ENCODE results near the gene MRPL46. TPM values are rescaled to one million over a fixed set of nuclear protein-coding genes. Genes with fewer than 3 reads are reported as not detected.
"Not testable (repeated sequence)": the region's sequence is repeated elsewhere in the genome, so short reads cannot be mapped to it uniquely, and the experiment has no call there.

The MRPL46 gene
- total RNA-seq, 1 experiment from 2014 or later, result 49.7 TPM

- H3K27me3 ChIP-seq, result no peaks in the 10 kb centered on the region
- DNase-seq, result no peak
- H3K9me3 ChIP-seq, result no peaks in the 10 kb centered on the region
- no peaks in the 10 kb centered on the region for H3K36me3 ChIP-seq
- no peak overlapping the region for H3K4me3 ChIP-seq
Observed at GRCh38 chr15:88487178-88487795, 20.1 kb upstream of the MRPL46 start.

- no peak overlapping the region for H3K4me3 ChIP-seq
- H3K36me3 ChIP-seq, result no peaks in the 10 kb centered on the region
- no peak for DNase-seq
- no peaks in the 10 kb centered on the region for H3K9me3 ChIP-seq
- H3K27me3 ChIP-seq, result no peaks in the 10 kb centered on the region
Observed at GRCh38 chr15:88484682-88485331, 17.6 kb upstream of the MRPL46 start.

- Histone ChIP-seq H3K4me3 (no peak overlapping the region), H3K9me3 (no peaks in the 10 kb centered on the region), H3K36me3 (peaks cover 10% of the 10 kb centered on the region), H3K27me3 (no peaks in the 10 kb centered on the region)
- DNase-seq, result no peak
Observed at GRCh38 chr15:88482263-88482662, 15.1 kb upstream of the MRPL46 start.

- Histone ChIP-seq H3K27me3 (no peaks in the 10 kb centered on the region), H3K36me3 (peaks cover 23% of the 10 kb centered on the region)
- no peak for DNase-seq
Observed at GRCh38 chr15:88480981-88481380, 13.8 kb upstream of the MRPL46 start.

GRCh38 chr15:88479169-88479568, 12.0 kb upstream of the MRPL46 start:
- no peak for DNase-seq
- peaks cover 38% of the 10 kb centered on the region for H3K36me3 ChIP-seq
- no peaks in the 10 kb centered on the region for H3K27me3 ChIP-seq

More at GRCh38 chr15:88480981-88481380, 13.8 kb upstream of the MRPL46 start:
- no peaks in the 10 kb centered on the region for H3K9me3 ChIP-seq
- H3K4me3 ChIP-seq, result no peak overlapping the region

GRCh38 chr15:88477904-88478303, 10.7 kb upstream of the MRPL46 start:
- no peaks in the 10 kb centered on the region for H3K27me3 ChIP-seq
- no peak for DNase-seq
- no peak overlapping the region for H3K4me3 ChIP-seq
- no peaks in the 10 kb centered on the region for H3K9me3 ChIP-seq
- peaks cover 48% of the 10 kb centered on the region for H3K36me3 ChIP-seq

More at GRCh38 chr15:88479169-88479568, 12.0 kb upstream of the MRPL46 start:
- Histone ChIP-seq H3K9me3 (no peaks in the 10 kb centered on the region), H3K4me3 (no peak overlapping the region)

GRCh38 chr15:88477126-88477525, 9.9 kb upstream of the MRPL46 start:
- H3K36me3 ChIP-seq, result peaks cover 53% of the 10 kb centered on the region
- H3K4me3 ChIP-seq, result no peak overlapping the region
- no peaks in the 10 kb centered on the region for H3K27me3 ChIP-seq
- DNase-seq, result no peak
- H3K9me3 ChIP-seq, result no peaks in the 10 kb centered on the region

GRCh38 chr15:88476635-88477060, 9.5 kb upstream of the MRPL46 start:
- peak; percentile 59 for DNase-seq
- H3K9me3 ChIP-seq, result no peaks in the 10 kb centered on the region
- H3K27me3 ChIP-seq, result no peaks in the 10 kb centered on the region
- H3K36me3 ChIP-seq, result peaks cover 54% of the 10 kb centered on the region
- H3K4me3 ChIP-seq, result no peak overlapping the region

- H3K36me3 ChIP-seq, result peaks cover 73% of the 10 kb centered on the region
- not testable (repeated sequence) for H3K4me3 ChIP-seq, H3K27me3 ChIP-seq, DNase-seq, H3K9me3 ChIP-seq
Observed at GRCh38 chr15:88473661-88474293, 6.6 kb upstream of the MRPL46 start.

GRCh38 chr15:88472225-88472624, 5.0 kb upstream of the MRPL46 start:
- Histone ChIP-seq H3K4me3 (no peak overlapping the region), H3K36me3 (peaks cover 62% of the 10 kb centered on the region), H3K9me3 (no peaks in the 10 kb centered on the region)

GRCh38 chr15:88470625-88471372, 3.6 kb upstream of the MRPL46 start:
- Histone ChIP-seq H3K4me3 (no peak overlapping the region), H3K36me3 (peaks cover 48% of the 10 kb centered on the region)
- no peak for DNase-seq

More at GRCh38 chr15:88472225-88472624, 5.0 kb upstream of the MRPL46 start:
- H3K27me3 ChIP-seq, result no peaks in the 10 kb centered on the region
- no peak for DNase-seq

GRCh38 chr15:88469321-88469720, 2.1 kb upstream of the MRPL46 start:
- Histone ChIP-seq H3K9me3 (no peaks in the 10 kb centered on the region), H3K27me3 (no peaks in the 10 kb centered on the region), H3K4me3 (no peak overlapping the region), H3K36me3 (peaks cover 42% of the 10 kb centered on the region)
- DNase-seq, result no peak

More at GRCh38 chr15:88470625-88471372, 3.6 kb upstream of the MRPL46 start:
- H3K27me3 ChIP-seq, result no peaks in the 10 kb centered on the region
- H3K9me3 ChIP-seq, result no peaks in the 10 kb centered on the region

GRCh38 chr15:88468721-88469120, 1.5 kb upstream of the MRPL46 start:
- H3K27me3 ChIP-seq, DNase-seq, H3K9me3 ChIP-seq: not testable (repeated sequence)
- peak overlapping the region; percentile 82 for H3K4me3 ChIP-seq
- peaks cover 47% of the 10 kb centered on the region for H3K36me3 ChIP-seq

- Histone ChIP-seq H3K4me3 (peak overlapping the region; percentile 82), H3K9me3 (no peaks in the 10 kb centered on the region), H3K27me3 (no peaks in the 10 kb centered on the region), H3K36me3 (peaks cover 47% of the 10 kb centered on the region)
- peak; percentile 14 for DNase-seq
Observed at GRCh38 chr15:88467935-88468528, 844 bp upstream of the MRPL46 start.

- H3K36me3 ChIP-seq, result peaks cover 48% of the 10 kb centered on the region
- DNase-seq, result peak; percentile 52
Observed at GRCh38 chr15:88465633-88466224, 1.5 kb downstream of the MRPL46 start.

GRCh38 chr15:88463870-88464532, 3.2 kb downstream of the MRPL46 start:
- no peak for DNase-seq

More at GRCh38 chr15:88465633-88466224, 1.5 kb downstream of the MRPL46 start:
- no peaks in the 10 kb centered on the region for H3K9me3 ChIP-seq
- H3K4me3 ChIP-seq, result peak overlapping the region; percentile 82
- no peaks in the 10 kb centered on the region for H3K27me3 ChIP-seq

More at GRCh38 chr15:88463870-88464532, 3.2 kb downstream of the MRPL46 start:
- Histone ChIP-seq H3K27me3 (no peaks in the 10 kb centered on the region), H3K9me3 (no peaks in the 10 kb centered on the region), H3K4me3 (no peak overlapping the region), H3K36me3 (peaks cover 51% of the 10 kb centered on the region)
